NCI-H1436 (cell line): ENCODE data around the gene ITPR1.

Experiments used
- DNase-seq: peaks from one replicate; lab custom pipeline; 2025; lab: John Stamatoyannopoulos, UW

Gene ITPR1

DNA sequence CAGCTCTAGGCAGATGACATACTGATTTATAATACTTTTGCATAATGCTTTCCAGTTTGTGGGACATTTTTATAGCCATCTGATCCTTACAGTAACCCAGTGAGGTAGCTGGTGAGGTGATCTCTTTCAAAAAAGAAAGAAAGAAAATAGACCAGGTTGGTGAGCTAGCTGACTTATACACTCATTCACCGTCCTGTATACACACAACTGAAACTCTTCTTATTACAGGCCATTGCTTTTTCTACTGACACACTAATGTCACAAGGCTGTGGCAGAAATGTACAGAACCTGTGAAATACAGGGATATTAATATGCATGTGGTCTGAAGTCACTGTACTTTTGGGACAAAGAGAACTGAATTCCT lies 335.9 kb downstream of the ITPR1 start:
- DNase-seq: no peak

DNA sequence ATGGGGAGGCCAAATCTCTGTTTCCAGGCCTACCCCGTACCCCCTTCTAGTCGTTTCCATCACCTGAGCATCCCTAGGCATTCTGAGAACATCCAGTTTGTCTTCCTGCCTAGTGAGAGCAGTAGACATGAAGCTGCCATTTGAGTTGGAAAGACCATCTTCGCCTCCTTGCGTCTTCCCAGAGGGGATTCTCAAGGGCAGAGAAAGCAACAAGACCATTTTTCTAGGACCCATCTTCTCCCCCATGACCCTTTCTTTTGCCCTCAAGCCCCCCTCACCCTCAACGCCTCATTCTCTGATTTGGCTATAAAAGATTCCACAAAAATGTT lies 337.4 kb downstream of the ITPR1 start:
- no peak for DNase-seq

DNA sequence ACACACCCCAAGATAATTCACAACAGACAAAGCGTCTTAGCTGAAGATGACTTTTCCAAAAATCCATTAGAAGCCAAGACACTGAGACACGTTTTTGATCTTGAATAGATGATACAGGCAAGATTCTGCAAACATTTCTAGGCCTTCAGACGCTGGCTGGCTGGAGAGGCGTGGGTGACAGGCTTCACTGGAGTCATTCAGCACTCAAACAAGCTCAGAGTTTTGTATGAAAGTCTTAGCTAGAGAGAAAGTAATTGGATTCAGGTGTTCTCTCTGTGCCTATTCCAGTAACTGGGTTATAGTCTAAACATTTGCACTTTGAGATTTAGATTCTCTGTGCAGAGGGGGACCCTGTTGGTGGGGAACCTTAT lies 338.4 kb downstream of the ITPR1 start:
- no peak for DNase-seq

DNA sequence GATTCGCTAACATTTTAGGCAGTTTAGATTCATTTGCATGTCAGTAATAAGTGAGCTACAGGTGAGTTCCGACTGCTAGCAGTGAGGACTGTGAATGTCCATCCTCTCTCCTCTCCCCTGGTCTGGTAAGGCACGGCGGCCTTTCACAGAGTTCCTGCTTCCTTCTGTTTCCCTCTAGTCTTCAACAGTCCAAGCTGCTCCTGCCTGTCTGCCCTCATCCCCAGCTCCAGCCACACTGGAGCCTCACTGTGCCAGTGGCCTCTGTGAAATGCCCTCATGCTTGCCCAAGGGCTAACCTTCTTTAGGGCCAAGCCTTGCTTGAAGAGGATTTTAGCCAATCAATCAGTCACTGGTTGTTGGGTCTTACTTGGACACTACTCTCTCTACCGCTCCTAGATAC lies 340.3 kb downstream of the ITPR1 start:
- no peak for DNase-seq

DNA sequence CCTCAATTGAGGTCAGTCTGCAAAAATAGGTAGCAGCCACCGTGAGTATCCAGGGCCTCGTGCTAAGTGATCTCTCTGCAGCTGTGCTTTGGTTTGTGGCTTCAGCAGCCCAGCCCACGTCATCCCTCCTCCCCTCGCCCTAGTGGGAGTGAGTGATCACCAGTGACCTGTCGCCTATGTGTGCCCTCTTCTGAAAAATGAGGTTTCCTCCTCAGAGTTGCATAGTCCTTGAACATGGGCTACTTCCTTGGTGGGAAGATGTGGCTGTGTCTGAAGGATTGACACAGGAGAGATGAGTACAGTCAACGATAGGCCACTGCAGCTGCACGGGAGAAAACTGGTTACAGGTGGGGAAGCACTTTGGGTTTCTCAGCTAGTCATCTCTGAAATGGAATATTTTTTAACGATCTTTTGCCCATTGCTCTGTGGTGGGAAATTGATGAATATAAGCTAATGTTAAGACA lies 341.3 kb downstream of the ITPR1 start:
- no peak for DNase-seq

DNA sequence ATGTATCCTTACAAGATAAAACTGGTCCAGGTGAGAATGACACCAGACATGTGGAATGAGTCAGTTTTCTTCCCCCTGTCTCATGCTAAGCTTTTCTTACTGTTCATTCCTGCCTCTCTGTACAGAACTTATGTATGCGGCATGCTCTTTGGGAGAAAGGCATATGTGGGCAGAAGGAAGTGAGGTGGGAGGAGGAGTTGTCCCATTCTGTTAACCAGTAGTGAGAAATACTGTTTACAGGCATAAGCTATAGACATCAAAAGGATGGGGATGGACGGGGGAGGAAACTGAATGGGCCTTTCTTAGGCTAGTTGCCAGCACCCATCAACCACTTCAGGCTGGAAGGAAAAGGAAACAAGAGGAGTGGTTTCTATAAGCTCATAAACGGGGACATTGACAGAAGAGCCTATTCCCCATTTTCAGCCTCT lies 342.5 kb downstream of the ITPR1 start:
- DNase-seq: no peak

DNA sequence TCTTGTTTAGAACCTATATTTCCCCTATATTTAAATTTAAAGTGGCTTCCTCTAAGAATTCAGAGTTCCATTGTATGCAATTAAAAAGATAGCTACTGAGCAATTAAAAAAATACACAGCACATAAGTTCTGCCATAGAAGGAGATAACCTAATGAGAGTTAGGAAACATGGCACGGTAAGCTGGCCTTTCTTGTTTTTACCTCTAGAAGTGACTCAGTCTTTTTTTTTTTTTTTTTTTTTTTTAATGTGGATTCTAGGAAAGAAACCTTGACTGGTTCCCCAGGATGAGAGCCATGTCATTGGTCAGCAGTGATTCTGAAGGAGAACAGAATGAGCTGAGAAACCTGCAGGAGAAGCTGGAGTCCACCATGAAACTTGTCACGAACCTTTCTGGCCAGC lies 343.4 kb downstream of the ITPR1 start:
- no peak for DNase-seq

DNA sequence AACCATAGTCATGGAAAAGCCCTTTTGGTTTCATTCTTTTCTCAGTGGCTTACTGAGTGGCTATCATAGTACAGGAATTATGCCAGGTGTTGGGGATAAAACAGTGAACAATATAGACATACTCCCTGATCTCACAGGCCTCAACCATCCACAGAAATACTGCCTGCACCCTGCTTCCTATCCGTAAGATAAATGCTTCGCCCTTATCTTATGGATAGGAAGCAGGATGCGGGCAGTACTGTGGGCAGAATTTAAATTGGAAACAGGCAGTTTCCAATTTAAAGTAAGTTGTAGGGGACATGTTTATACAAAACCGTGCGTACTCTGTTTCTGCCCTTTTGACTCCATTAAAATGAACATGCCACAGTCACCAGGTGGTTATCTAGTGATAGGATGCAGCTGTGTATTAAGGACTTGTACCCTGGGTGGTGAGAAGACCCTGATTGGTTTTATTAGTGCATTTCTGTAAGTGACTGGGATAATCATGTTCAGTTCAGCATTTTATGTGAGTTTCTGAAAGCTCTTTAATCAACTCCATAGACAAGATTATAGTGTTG lies 344.3 kb downstream of the ITPR1 start:
- no peak for DNase-seq

DNA sequence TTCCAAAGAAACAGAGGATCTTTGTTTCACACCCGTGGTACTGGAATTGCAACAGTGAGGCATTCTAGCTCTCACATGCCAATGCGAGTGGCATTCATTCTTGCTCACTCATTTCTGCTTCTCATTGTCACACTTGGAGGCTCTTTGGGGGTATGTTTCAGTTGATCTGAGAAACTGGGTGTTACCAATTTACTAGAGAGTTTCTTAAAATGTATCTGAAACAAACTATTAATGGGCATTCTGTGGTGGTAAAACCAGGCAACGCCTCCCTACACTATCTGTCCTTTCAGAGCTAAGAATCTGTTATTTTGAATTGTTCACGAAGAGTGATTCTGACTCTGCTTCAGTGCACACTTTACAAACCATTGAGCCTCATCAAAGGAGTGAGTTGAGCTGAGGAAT lies 345.5 kb downstream of the ITPR1 start:
- DNase-seq: no peak

DNA sequence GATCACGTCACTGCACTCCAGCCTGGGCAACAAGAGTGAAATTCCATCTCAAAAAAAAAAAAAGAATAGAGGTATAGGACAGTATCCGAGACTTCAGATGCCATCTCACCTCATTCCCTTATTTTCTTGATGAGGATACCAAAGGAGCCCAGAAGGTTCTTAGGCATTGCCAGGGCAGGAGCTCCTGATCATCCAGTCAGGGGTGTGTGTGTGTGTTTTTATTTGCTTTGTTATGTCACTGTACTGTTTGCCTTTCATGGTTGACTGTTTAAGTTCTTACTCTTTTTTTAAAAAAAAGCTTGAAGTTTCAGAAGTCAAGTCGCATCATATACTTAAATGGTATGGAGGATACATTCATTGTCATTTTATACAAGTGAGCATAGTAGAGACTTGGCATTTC lies 346.1 kb downstream of the ITPR1 start:
- DNase-seq: no peak

DNA sequence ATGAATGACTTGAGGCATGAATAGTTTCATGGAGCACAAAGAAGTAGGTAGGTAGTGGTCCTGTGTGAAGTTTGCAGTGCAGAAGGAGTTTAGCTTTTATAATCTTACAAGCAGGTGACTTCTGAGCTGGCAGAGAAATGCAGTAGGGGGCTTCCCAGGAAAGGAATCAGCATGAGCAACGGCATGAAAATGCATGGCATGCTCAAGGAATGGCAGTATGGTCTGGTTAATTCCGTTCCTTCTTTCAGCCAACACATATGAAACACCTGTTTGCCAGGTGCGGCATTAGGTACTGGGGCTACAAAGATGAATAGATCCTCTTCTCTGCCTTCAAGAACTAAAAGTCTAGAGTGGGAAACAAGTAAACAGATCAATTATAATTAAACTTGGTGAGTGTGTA lies 348.1 kb downstream of the ITPR1 start:
- no peak for DNase-seq

DNA sequence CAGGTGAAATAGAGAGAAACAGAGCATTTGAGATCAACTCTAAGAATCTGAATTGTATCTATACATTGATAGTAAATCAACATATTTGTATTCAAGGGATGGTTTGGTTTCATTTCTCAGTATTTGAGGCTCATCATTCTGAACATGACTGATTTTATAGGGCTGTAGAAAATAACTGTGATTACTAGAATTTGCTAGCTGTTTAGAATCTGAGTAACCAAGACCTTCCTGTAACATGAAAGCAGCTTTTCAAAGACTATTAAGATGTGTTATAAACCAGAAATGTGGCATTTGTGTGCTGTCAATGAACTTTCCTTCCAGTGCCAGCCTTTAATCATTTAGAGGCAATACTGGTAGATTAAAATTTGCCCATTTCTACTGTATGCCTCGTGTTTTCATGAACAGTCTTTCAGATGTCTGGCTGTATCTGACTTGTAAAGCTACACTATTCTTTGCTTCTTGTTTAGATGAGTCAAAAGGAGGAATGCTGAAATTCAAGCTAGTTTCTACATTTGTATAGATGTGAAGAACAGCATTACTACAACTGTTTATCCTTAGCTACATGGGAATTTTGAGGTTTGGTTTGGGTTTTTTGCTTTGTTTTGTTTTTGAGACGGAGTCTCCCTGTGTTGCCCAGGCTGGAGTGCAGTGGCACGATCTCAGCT lies 348.8 kb downstream of the ITPR1 start:
- no peak for DNase-seq

DNA sequence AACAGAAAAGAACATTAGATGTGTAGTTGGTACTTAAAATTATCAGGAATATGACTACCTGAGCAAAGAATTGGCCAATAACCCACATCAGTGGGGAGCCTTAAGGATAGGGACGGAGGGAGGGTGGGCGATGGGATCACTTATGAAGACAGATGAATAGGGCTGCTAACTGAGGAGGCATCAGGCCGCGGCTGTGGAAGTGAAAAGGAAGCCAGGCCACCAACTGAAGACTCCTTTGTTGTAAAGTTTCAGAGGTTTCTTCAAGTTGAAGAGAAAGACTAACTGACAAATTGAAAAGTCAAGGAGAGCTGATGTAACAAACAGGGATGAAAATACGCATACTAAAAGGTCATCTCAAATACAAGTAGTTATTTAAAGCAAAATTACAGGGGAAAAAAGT lies 350.5 kb downstream of the ITPR1 start:
- no peak for DNase-seq

DNA sequence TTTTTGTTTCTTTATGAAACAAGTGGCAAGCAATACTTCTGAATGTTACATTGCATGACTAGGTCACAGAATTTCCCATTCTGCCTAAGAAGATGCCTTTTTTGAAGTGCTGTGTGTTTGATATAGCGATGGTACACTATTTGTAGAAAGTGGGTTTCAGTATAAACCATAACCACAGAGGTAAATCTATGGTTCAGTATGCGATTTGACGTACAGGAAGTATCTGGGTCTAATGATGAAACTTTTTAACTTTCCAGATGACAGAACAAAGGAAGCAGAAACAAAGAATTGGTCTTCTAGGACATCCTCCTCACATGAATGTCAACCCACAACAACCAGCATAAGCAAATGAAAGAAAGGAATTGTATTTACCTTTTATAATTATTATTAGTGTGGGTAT lies 352.7 kb downstream of the ITPR1 start:
- DNase-seq: no peak

DNA sequence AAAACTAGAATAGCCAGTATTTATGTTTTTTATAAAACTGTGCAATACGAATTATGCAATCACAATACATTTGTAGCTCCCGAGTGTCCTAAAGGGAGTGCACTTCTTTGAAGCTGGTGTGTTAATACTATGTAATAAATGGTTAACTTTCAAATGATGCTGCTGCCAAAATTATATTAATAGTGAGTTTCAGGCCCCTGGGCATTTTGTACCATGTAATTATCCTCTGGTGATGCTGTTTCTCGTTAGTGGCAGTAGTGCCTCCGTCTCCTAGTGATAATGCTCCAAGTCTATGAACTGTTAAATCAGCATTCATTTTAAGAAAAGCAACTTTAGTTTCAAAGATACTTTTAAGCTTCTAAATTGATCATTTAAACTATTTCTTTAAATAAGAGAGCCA lies 353.4 kb downstream of the ITPR1 start:
- no peak for DNase-seq

DNA sequence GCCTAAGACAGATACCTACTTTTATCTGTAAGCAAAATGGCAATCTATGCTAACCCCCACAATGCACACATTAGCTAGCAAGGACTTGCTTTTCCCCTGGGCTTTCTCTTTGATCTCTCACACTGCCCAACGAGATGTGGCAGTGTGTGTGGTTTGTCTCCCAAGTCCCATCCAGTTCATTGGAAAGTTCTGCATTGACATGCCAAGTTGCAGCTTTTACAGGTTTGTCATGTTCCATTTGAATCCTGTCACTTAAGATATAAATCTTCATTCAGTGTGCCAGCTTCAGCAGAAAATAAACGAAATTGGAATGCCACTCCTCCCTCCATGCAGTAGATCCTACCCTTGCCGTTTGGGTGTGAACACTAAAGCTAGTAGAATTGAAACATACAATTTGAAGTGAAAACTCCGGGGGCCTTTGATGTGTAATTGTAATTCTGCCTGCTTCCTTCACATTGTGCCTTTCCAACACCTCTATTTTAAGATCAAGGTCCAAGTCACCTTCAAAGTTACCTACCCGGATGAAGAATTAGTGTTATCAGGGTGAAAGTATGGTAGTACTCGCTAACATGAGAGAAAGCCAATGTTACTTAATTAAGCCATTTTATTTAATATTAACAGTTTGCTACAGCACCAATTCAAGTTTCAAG lies 355.2 kb downstream of the ITPR1 start:
- no peak for DNase-seq

DNA sequence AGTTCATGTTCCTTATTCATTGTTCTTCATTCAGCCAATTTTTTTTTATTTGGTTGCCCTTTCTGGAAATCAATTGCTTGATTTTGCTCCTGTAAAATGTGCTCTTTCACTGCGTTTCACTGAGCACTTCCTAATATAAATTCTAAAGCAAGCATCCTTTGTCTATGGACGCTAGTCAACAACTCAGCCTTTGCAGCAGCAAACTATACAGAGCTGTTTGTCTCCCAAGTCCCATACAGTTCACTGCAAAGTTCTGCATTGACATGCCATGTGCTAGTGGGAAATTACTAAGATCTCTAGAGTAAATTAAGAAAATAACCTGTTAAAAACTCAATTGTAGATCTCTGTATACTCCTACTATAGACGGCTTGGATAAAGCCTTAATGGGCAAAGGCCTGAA lies 356.0 kb downstream of the ITPR1 start:
- DNase-seq: no peak

DNA sequence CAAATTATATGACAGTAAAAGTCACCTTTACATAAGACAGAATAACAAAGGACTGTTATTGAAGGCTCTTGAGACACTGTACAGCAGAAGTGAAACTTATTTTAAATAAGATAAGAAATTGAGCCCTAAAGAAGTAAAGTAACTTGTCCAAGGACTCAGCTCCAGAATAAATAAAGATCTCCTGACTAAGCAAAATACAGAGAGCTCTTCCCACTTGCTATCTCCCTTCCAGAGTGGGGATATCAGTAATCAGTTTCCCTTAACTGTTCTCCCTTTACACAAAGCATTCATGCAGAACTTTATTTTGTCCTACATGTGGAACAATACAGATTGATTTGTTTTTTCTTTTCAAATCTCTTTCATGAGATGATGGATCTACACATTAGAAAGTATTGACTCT lies 356.6 kb downstream of the ITPR1 start:
- no peak for DNase-seq

DNA sequence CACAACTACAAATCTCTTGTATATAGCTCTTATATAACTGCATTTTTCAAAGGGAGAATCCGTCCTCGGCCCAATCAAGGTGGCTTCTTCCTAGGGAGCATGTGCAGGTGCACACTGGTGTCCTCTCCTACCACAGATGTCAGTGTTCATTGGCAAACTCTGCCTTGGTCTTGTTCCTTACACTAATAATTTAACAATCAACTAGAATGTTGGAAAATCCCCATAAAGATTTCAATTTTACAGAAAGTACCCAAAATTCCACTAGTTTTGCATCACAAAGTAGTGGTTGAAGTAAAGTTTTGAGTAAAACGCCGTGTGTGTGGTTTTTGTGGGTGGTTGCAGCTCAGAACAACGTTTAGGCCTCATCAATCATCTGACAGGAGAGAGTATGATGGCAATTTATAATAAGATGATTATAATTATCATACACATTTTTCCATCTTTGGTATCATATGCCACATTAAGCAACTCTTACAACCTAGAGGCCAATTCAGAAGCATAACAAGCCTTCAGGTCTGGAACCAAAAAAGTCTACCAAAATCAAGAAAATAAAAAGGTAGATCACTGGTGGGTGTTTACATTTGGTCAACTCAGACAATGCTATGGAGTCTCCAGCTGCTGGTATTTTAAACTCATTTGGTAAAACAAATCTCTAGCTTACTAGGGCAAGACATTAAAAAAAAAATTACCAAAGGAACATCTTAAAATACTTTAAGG lies 357.2 kb downstream of the ITPR1 start:
- no peak for DNase-seq

DNA sequence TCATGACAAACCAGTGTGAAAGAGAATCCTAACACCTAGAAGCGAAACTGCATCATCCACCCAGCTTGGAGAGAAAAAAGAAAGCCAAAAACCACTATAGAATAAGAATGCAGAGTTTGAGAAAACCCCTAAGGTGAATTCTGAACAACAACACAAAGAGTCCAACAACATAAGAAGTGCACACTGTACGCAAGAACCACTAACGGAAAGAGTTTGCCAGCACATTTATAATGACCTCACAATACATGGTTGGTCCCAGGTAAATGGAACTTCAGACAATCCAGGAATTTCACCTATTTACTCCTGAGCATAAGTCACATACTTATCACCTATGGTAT lies 357.7 kb downstream of the ITPR1 start:
- DNase-seq: no peak

DNA sequence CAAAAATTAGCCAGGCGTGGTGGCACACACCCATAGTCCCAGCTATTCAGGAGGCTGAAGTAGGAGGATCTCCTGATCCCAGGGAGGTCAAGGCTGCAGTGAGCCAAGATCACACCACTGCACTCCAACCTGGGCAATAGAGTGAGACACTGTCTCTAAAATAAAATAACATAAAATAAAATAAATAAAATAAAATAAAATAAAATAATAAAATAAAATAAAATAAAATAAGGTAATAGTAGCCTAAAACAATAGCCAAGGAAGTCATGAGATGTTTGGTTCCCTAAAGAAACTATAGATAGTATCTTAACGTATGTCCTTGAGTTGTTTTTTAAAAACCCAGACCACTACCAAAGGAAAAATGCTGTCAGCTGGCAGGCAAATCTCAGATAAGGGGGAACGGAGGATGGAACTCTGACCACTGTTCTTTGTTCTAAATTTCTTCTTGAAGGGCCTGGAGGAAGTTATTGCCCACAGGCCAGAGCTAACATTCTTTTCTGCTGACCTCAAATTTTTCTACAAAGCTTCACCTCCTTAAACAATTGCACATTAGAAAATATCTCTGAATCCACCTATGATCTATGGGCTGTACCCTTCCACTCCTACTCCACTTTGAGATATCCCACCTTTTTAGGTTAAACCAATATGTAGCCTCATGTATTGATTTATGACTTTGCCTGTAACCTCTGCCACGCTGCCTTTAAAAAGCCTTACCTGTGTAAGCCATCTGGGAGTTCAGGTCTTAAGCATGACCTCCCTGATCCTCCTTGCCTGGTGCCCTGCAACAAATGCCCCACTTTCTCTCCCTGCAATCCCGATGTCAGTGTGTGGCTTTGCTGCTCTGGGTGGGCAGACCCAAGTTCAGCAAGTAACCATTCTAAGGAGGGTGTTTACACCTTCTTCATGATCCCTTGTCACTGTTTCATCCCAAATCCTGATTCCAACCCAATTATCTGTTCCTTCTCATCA lies 359.9 kb downstream of the ITPR1 start:
- DNase-seq: no peak

DNA sequence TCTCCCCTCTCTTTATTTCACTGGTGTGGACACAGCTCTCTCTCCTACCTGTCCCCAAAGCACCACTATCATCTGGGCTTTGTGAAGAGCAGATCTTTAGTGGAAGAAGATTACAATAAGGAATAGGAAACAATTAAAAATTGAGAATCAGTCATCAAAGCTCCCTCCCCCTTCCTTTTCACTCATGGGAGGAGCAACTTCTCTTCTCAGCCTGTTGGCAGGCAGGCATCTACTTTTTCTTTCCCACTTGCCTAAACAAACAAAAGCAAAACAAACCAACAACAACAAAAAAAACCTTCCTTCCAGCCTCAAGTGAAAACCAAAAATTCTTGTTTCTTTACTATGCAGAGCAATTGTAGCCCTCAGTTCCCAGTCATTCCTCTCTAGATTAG lies 360.6 kb downstream of the ITPR1 start:
- no peak for DNase-seq
